Upper lobe of left lung (tissue), 6 donors: ENCODE data around the gene MED31. TPM values are rescaled to one million over a fixed set of nuclear protein-coding genes. Genes with fewer than 3 reads are reported as not detected.
A peak's percentile ranks its signal among the peaks of the same experiment; 100 is the strongest.

Experiments used
- ATAC-seq, 2 donors: fragments of 200-7000 bp; cut with Tn5 transposase; one replicate each; pipeline ENCODE4 v1.9.1; 2022; ENCODE audit warnings: mild to moderate bottlenecking in 2 of 2, moderate library complexity in 2 of 2; ENCODE audit not compliant: low FRiP score in 2 of 2
- DNase-seq, 2 donors: peaks; one replicate each; pipeline ENCODE4 v3.0.0-alpha.2; 2019 to 2020
- H3K27ac ChIP-seq, 4 donors: fragments of 200-600 bp; sonication (generic); one replicate each; pipeline ENCODE4 v1.5.1; 2016 to 2019
- H3K27me3 ChIP-seq, 4 donors: fragments of 200-600 bp; sonication (generic); one replicate each; pipeline ENCODE4 v1.5.1; 2017 to 2019
- H3K36me3 ChIP-seq, 4 donors: fragments of 200-600 bp; sonication (generic); one replicate each; pipeline ENCODE4 v1.5.1; 2016 to 2019
- H3K4me1 ChIP-seq, 4 donors: fragments of 200-600 bp; sonication (generic); one replicate each; pipeline ENCODE4 v1.5.1; 2018 to 2019
- H3K4me3 ChIP-seq, 4 donors: fragments of 200-600 bp; sonication (generic); one replicate each; pipeline ENCODE4 v1.5.1; 2017 to 2019; ENCODE audit warnings: mild to moderate bottlenecking in 2 of 4, moderate library complexity in 1 of 4
- H3K9me3 ChIP-seq, 4 donors: fragments of 200-600 bp; sonication (generic); one replicate each; pipeline ENCODE4 v1.5.1; 2018 to 2019
- CTCF ChIP-seq, 6 experiments: fragments of 450-650 bp in 4 of 6; fragments of 200-600 bp in 2 of 6; sonication (generic) in 2 of 6; IDR thresholded peaks; one replicate each; pipeline ENCODE4 v1.5.1; 2016 to 2019; ENCODE audit warnings: antibody characterized with exemption in 6 of 6
- EP300 ChIP-seq, 4 donors: sonication (generic); formaldehyde crosslinking; IDR thresholded peaks; one replicate each; pipeline ENCODE4 v1.5.1; 2017; ENCODE audit warnings: antibody characterized with exemption in 4 of 4, control low read depth in 2 of 4
- POLR2A ChIP-seq, 4 donors: fragments of 450-650 bp; IDR thresholded peaks; one replicate each; pipeline ENCODE4 v1.5.1; 2016 to 2017; ENCODE audit warnings: antibody characterized with exemption in 4 of 4, mild to moderate bottlenecking in 2 of 4
- POLR2AphosphoS5 ChIP-seq, 2 donors: sonication (generic); formaldehyde crosslinking; IDR thresholded peaks; one replicate each; pipeline ENCODE4 v1.5.1; 2017; ENCODE audit warnings: antibody characterized with exemption in 2 of 2
- WGBS, 2 donors: methylation state at CpG; one replicate each; pipeline ENCODE4 v1.1.5; 2017 to 2018; 5-methylcytosine and 5-hydroxymethylcytosine counted together
- total RNA-seq, 6 donors: library from RNA; depleted of rRNA in 4 of 6; stranded (reverse); fragments of >200 nt in 4 of 6; gene quantifications; one replicate each; pipeline versions ENCODE4 v1.1.0 to v1.2.1, GENCODE V29; 2016 to 2021
- donor health status: DM: no; HTN: no; CAD: no; lungs with moderate emphysema.
- donor health status: DM: no; HTN: yes; CAD: no; lungs with severe emphysema.

Gene MED31
- total RNA-seq, 6 donors from 2014 or later, result 1.8 to 22.9 (median 13.2) TPM

DNA sequence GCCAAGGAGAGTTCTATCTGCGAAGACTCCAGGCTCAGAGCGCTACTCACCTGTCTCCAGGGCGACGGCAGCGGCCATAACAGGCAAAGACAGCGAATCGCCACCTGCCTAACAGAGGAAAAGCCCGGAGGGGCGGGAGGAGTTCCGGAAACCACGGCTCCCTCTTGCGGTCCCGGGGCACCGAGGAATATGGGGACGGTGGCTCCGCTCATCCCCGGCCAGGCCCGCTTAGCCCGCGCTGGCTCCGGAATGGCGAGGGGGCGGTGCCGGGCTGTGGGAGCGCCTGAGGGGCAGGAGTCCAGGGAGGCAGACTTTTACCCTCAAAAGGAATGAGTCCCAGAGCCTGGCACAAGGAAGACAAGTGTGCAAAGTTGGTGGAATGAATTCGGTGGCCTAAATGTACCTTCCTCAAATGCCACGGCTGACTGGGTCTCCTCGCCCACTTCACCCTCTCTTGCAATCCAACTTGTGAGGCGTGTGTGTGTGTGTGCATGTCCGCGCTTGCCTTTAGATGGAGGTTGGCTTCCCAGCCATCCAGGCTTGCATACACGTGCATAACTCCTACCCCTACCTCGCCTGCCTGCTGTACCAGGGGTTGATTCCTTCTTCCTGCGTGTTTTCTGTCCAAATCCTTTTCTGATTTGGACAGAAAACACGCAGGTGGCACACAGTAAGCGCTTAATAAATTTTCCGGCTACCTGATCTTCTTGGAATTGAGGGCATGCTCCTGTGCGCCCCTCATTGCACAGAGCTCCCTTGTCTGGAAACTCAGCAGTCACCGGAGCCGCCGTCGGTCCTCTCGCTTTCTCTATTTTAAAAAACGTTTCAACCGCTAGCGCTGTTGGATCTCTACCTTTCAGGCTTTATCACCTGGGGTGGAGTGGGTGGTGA lies 3.7 kb upstream of the MED31 start:
- peak in 1 of 2 donors; percentile 86 for DNase-seq
- no peak for TF ChIP-seq POLR2A (IDR thresholded peaks at IDR 0.05)
- no peak for TF ChIP-seq POLR2AphosphoS5 (IDR thresholded peaks at IDR 0.05)
- TF ChIP-seq CTCF (IDR thresholded peaks at IDR 0.05), result no peak
- TF ChIP-seq EP300 (IDR thresholded peaks at IDR 0.05), result no peak
- no peak for ATAC-seq
- Histone ChIP-seq H3K36me3 (no peaks in the 10 kb centered on the region), H3K4me1 (peaks cover 22 to 37% (median 31%) of the 10 kb centered on the region in 4 donors), H3K27ac (no peak overlapping the region), H3K4me3 (peak overlapping the region in 2 of 4 donors; percentile 23 to 34), H3K27me3 (peaks cover 0 to 6% (median 2%) of the 10 kb centered on the region in 4 donors), H3K9me3 (no peaks in the 10 kb centered on the region)
- WGBS, 2 donors, result 47 to 66% methylated on average over 37 to 46 of the region's 46 CpGs

GRCh38 chr17:6651919-6652452 lies 581 bp upstream of the MED31 start:
- ATAC-seq (peak; percentile 3 to 67), DNase-seq (peak in 1 of 2 donors; percentile 90)
- H3K4me1 ChIP-seq, result peaks cover 27 to 40% (median 33%) of the 10 kb centered on the region in 4 donors
- TF ChIP-seq POLR2AphosphoS5 (IDR thresholded peaks at IDR 0.05) (no peak), CTCF (IDR thresholded peaks at IDR 0.05) (peak in 1 of 6 experiments; percentile 13), EP300 (IDR thresholded peaks at IDR 0.05) (no peak), POLR2A (IDR thresholded peaks at IDR 0.05) (no peak)
- WGBS, 2 donors, result 7 to 17% methylated on average over 2 to 12 of the region's 47 CpGs
- peaks cover 0 to 25% (median 3%) of the 10 kb centered on the region in 4 donors for H3K36me3 ChIP-seq
- H3K9me3 ChIP-seq, result no peaks in the 10 kb centered on the region
- H3K4me3 ChIP-seq, result peak overlapping the region; percentile 70 to 95 (median 73)
- H3K27ac ChIP-seq, result peak overlapping the region; percentile 80 to 94 (median 92)
- peaks cover 0 to 6% (median 2%) of the 10 kb centered on the region in 4 donors for H3K27me3 ChIP-seq

DNA sequence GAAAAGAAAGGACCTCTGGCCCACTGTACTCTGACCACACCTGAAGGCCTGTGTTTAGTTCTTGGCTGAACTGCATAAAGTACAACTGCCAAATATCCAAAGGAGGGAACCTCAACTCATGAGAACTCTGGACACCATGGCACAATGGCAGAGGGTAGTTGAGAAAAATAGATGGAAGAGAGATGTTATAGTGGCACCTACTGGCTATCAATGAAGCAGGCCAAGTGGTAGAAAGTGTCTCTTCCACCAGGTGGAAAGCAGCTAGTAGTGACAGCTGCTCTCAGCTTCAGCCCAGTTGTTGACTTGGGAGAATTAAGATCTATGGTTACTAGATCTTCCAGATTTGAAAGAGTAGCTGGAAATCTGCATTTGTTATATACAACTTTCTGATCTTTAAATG lies 3.2 kb downstream of the MED31 start:
- Histone ChIP-seq H3K27ac (no peak overlapping the region), H3K4me3 (no peak overlapping the region), H3K4me1 (peaks cover 20 to 35% (median 28%) of the 10 kb centered on the region in 4 donors), H3K27me3 (no peaks in the 10 kb centered on the region), H3K9me3 (no peaks in the 10 kb centered on the region), H3K36me3 (peaks cover 0 to 62% (median 15%) of the 10 kb centered on the region in 4 donors)
- DNase-seq (no peak), ATAC-seq (no peak)
- TF ChIP-seq POLR2A (IDR thresholded peaks at IDR 0.05) (no peak), EP300 (IDR thresholded peaks at IDR 0.05) (no peak), CTCF (IDR thresholded peaks at IDR 0.05) (no peak), POLR2AphosphoS5 (IDR thresholded peaks at IDR 0.05) (no peak)

DNA sequence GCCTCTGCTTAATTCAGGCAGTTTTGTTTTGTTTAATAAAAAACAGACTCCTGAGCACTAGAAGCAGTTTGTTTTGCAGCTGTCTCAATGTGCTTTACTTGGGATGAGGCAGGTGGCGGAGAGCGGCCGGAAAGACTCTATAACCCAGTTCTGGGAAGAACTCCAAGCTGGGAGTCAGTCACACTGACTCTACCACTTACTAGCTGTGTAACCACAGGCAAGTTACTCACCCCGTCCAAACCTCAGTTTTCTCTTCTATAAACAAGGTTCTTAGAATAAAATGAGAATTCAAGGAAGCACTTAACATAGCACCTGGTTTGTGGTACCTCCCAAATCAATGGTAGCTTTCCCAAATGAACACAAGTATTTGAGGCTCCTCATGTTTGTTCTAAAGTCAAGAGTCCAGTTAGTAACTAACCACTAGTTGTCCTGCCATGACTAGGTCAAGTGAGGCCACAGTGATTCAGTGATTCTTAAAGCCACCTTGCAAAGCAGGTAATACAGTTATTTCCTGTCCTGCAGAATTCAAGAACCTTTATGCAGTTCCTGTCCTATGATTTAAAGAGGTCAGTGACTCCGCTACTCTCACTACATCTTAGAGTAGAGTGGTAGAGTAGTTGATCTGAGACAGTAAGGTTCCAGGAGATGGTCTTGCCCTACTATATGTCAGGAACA lies 7.8 kb downstream of the MED31 start:
- Histone ChIP-seq H3K36me3 (peaks cover 0 to 58% (median 17%) of the 10 kb centered on the region in 4 donors), H3K9me3 (no peaks in the 10 kb centered on the region), H3K27ac (peak overlapping the region in 1 of 4 donors; percentile 14), H3K4me1 (peaks cover 20 to 39% (median 30%) of the 10 kb centered on the region in 4 donors), H3K27me3 (no peaks in the 10 kb centered on the region), H3K4me3 (no peak overlapping the region)
- TF ChIP-seq POLR2A (IDR thresholded peaks at IDR 0.05) (no peak), EP300 (IDR thresholded peaks at IDR 0.05) (no peak), POLR2AphosphoS5 (IDR thresholded peaks at IDR 0.05) (no peak), CTCF (IDR thresholded peaks at IDR 0.05) (no peak)
- 71 to 78% methylated on average over 5 of the region's 5 CpGs for WGBS, 2 donors
- DNase-seq (no peak), ATAC-seq (no peak)
